GM19351 (cell line): ENCODE results near the gene FOXJ2.
"Not testable (repeated sequence)": the region's sequence is repeated elsewhere in the genome, so short reads cannot be mapped to it uniquely, and the experiment has no call there.

Source experiments
- ATAC-seq: cut with Tn5 transposase; IDR thresholded peaks from one replicate; pipeline ENCODE4 v1.9.1; 2021; ENCODE audit warnings: mild to moderate bottlenecking, moderate library complexity; ENCODE audit not compliant: unreplicated experiment

Gene FOXJ2

DNA sequence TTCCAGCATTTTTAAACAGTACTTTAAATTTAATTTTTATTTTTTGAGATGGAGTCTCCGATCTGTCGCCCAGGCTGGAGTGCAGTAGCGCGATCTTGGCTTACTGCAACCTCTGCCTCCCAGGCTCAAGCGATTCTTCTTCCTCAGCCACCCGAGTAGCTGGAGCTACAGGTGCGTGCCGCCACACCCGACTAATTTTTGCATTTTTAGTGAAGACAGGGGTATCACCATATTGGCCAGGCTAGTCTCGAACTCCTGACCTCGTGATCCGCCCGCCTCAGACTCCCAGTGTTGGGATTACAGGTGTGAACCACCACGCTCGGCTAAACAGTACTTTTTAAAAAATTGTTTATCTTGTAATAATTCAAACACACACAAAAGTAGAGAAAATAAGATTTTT, 4.2 kb upstream of the FOXJ2 start:
- ATAC-seq, result no peak

DNA sequence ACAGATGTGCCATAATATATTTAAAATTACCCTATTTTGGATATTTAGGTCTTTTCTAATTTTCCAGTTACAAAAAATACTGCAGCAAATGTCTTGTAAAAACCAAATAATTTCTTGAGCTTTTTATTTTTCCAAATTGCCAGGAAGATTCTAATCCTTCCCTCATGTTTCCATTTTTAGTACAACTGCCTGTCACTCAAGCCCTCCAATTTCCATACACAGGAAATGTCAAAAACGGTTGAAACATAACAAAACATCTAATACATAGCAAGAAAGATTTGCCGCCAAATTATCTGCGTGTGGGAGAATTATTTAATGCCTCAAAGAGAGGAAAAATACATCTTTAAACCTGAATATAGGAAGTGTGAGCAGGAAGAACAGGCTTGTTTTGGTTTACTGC, 2.3 kb upstream of the FOXJ2 start:
- ATAC-seq, result no peak

DNA sequence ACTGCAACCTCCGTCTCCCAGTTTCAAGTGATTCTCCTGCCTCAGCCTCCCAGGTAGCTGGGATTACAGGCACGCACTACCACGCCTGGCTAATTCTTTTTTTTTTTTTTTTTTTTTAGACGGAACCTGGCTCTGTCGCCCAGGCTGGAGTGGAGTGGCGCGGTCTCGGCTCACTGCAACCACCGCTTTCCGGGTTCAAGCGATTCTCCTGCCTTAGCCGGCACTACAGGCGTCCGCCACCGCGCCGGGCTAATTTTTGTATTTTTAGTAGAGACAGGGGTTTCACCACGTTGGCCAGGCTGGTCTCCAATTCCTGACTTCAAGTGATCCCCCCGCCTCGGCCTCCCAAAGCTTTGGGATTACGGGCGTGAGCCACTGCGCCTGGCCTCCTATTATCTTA, 1.5 kb upstream of the FOXJ2 start:
- not testable (repeated sequence) for ATAC-seq

DNA sequence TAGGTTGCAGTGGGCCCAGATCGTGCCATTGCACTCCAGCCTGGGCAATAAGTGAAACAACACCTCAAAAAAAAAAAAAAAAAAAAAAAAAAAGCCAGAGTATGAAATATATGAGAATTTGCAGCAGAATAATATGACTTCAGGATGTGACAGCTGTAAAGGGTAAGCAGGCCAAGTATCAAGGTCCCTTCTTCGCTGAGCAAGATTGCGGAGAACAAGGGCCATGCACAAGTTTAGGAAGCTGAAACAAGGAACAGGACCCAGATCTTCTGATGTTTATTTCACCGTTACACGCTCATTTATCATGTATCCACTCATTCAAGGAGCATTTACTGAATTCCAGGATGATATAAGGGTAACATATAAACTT, 659 bp upstream of the FOXJ2 start:
- no peak for ATAC-seq

DNA sequence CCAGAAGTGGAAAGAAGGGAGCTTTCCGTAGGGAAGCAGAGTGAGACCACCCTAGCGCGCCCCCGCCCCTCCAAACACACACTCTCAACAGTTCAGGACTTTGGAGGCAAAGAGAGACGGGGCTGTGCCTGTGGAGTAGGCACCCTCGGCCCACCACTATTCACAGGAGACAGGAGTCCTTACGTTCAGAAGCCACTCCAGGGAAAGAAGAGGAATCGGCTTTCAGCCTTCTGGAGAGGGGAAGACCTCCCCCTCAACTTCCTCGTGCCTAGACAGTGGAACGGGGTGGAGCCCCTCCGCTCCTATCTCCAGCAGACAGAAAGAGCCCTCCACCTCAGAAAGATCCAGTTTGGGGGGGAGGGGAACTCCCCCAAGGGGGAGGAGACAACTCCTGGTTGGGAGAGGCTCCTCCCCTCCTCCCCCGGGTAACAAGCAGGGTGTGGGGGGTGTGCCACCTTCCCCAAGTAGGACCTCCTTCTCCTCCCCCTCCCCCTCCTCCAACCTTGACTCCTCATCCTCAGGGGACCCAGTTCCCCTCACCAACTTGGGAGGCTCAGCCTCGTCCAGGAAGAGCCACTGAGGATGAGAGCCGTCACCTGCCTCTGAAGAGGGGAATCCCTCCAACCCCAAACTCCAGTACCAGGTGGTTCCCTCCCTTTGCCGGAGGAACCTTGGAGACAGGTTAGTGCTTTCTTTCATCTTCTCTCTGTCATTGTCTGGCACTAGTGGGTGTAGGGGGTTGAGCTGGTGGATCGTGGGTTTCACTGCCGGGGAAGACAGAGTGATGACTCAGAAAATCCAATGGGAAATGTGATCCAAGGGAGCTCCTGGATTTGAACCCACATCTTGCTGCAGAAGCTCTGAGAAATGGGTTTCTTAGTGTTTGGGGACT, 883 bp downstream of the FOXJ2 start:
- ATAC-seq, result peak; percentile 31

DNA sequence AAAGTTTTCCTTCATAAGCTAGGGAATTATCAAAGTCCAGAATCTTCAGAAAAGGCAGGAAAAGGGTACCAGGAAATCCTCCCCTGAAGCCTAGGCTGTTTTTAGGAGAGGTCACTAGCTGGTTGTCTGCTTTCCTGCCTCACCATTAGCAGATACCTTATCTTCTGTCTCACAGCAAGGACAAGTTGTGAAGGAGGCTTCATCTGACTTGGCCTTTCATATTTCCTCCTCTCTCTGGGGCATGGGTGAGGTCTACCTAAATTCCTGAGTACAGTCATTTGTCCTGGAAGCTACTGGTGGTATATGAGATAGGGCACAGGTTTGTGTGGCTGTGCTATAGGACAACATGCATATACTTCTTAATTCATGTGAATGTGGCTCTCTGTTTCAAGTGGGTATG, 2.3 kb downstream of the FOXJ2 start:
- no peak for ATAC-seq

DNA sequence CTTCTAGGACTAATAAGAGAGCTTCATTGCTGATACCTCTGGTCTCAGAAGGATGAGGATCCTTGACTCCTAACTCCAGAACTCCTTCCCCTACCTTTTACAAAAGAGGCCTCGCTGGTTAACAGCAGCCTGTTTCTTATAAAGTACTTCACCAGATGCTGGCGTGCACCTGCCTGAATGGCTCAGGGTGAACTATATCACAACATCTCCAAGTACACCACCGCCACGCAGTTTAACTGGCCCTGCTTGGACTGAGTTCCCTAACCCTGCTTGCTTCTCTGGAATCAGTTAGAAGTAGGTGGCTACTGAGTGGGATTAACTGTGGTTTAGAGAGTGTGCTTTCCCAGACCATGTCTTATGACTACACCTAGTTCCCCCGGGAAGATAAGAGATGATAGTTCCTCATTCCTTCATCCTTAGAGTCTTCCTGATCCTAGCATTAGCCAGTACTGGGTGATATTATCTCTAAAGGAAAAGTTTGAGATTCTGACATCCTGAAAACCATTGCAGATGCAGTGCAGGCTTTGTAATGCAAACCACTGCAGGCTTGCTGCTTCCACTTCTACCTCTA, 3.0 kb downstream of the FOXJ2 start:
- ATAC-seq, result no peak

DNA sequence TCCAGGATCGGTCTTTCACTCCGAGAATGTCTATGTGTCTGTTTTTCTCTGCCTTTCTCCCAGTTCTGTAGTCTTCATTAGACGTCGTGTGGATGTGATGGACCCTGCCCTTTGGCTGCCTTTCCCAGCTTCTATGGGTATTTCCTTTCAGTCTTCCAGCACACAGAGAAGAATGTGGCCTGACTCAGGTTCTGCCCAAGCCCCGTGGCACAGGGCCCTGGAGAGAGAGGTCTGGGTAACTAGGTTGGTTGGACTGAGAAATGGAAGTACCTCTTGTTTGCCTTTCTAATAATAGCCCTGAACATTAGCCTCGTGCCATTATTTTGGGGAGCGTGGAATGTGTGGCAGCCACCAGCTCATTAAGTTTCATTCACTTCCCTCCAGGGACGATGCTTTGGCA, 3.8 kb downstream of the FOXJ2 start:
- no peak for ATAC-seq

DNA sequence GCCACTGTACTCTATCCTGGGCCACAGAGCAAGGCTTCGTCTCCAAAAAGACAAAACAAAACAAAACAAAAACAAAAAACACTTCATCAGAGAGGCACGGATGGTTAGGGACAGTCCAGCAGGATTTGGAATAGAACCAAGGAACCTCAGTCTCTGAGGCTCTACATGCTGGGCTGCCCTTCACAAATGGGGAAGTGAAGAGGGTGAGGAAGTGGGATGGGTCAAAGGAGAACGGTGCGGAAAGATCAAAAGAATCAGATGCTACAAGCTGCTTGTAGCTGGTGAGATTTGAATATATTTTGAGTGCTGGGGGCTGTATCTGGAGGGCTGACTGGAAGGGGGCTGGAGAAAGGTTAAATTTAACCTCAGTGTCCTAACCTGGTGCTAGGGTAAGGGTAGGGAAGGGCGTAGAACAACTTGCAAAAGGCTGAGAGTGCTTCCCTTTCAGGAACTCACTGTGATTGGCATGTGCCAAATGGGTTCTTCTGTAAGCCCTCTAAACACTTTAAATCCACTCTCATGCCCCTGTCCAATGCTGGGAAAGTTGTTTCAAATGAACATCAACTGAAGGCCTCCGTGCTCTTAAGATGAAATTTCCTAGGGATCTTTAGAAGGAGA, 4.6 kb downstream of the FOXJ2 start:
- ATAC-seq, result no peak

DNA sequence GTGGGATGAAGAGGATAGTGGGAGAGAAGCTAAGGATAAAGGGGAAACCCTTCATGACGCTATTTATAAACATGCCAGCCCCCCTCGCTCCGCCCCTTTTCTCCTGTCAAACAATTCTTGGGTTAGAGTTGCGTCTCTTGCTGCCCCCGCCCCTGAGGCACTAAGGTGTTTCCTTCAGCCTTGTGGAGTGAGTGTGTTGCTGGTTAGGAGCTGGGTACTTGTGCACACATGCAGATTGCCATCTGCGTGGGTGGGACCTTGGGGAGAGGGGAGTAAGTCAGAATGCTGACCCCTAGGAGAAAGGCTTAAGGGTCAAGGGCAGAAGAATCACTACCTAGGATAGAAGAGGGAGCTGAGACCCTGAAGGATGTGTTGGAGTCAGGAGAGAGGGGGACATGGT, 5.4 kb downstream of the FOXJ2 start:
- ATAC-seq, result no peak

DNA sequence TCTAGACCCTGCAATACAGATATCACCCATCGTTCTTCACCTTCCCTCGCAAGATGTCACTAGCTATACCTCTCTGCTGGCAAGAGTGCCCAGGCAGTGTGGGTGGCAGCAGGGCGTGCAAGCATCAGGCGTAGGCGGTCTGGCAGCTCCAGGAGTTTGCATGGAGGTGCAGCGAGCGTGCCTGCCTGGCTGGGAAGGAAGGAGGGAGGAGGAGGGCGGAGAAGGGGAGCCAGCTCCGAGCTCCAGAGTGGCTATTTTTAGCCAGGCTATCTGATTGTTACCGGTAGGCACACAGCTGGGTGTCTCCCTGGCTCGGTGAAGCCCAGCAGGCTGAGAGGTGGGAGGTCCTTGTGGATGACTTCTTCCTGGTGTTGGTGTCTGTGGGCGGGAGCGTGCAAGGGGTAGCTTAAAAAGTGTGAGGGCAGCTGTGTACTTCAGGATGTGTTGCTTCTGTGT, 6.2 kb downstream of the FOXJ2 start:
- ATAC-seq, result no peak

DNA sequence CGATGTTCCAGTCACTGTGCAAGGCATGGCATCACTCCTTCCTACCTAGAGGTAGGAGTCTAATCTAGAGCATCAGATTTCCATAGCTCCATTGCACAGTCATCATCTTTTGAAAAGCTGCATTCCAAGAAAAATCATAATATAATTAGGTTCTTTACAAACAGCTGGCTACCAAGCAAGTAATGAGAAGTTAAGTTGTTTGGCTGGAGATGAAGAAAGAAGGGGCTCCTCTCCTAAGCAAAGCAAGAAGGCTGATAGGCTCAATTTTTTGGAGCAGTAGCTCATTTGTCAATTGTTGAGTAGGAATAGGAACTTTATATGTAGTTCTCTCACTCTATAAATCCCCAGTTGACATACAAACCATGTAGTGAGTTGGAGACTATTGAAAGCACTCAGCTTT, 8.3 kb downstream of the FOXJ2 start:
- no peak for ATAC-seq

DNA sequence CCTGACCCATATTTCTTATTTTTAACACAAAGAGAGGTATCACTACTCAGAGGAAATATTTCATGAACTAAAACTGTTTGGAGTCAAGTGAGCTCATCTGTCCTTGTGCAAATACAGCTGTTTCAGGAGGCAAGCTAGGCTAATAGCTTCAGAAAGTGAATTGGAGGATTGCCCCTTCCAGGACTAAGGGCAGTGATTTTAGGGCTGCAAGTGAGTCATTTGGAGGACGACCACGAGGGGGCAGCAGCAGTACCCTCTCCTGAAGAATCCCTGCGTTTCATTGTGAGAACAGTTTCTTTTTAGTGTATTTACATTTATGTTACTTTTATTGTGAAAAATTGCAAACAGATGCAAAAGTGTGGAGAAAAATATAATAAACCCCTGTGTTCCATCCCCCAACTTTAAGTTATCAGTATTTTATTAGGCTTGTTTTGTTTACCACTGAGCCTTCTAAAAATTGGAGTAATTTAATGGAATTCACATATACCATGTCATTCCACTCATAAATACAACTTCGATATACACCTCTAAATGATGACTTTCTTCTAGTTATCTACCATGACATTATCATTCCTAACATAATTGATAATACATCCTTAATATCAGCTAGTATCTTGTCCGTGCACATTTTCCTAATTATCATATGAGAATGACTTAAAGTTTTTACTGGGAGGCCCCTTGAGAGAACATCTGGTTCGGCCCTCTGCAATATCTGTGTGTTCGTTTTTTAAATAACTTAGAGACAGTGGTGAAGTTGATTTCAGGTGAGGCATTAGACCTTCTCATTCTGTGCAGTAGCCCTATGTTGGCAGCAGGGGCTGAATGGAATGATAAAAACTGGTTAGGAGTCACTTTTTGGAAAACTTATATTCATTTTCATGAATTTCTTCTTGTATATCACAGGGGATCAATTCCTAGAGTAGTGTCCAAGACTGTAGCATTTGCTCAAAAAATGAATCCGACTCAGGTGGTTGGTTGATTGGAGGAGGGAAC, 13.7 kb downstream of the FOXJ2 start:
- ATAC-seq, result no peak

DNA sequence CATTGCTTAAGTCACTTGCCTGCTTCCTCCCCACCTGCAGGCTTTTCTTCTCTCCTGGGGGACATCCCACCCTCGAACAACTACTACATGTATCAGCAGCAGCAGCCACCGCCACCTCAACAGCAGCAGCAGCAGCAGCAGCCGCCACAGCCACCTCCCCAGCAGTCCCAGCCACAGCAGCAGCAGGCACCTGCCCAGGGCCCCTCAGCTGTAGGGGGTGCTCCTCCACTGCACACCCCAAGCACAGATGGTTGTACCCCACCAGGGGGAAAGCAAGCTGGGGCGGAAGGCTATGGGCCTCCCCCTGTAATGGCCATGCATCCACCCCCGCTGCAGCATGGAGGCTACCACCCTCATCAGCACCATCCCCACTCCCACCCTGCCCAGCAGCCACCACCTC, 15.3 kb downstream of the FOXJ2 start:
- ATAC-seq, result no peak

DNA sequence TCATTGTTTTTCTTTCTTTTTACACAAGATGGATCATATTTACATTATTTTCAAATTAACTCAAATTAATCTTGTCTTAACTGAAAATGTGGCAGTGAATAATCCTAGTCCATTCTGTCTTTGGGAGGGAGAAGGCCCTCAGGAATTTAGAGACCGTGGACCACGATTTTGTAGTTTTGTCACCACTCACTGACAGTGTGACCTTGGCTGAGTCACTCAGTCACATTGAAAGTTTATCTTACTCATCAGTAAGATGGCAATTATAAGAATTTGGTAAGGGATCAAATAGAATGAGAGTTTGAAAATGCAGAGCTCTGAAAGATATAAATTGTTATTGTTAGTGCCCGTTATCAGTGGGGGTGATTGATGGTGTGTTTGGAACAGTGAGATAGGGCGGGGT, 16.4 kb downstream of the FOXJ2 start:
- ATAC-seq, result no peak

DNA sequence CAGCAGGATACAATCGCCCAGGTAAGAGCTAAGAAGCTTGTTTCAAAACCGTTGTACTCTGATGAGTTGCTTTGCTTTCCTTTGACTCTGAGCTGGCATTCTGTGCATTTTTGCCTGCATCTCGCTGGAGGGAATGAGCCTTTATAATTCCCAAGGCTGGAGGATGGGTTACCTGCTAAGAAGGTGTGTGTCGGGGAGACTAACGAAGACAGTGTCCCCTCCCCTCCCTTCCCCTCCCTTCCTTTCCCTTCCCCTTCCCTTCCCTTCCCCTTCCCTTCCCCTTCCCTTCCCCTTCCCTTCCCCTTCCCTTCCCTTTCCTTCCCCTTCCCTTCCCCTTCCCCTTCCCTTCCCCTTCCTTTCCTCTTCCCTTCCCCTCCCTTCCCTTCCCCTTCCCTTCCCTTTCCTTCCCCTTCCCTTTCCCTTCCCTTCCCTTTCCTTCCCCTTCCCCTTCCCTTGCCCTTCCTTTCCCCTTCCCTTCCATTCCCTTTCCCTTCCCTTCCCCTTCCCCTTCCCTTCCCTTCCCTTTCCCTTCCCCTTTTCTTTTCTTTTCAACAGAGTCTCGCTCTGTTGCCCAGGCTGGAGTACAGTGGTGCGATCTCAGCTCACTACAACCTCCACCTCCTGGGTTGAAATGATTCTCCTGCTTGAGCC, 18.2 kb downstream of the FOXJ2 start:
- ATAC-seq, result no peak

DNA sequence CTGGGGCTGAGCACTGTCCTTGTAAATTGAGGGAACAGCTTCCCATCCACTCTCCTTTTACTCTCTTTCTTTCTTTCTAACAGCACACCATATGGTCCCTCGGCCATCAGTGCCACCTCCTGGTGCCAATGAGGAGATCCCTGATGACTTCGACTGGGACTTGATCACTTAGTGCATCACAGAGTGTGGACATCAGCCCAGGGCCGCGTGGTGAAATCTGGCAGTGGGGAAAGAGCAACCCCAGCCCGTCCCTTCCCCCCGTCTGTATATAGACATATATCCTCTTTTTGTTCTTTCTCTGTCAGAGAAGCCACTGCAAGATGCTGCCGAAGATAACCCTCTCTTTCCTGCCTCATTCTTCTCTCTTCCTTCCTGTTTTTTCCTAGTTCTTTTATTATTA, 20.2 kb downstream of the FOXJ2 start:
- no peak for ATAC-seq

DNA sequence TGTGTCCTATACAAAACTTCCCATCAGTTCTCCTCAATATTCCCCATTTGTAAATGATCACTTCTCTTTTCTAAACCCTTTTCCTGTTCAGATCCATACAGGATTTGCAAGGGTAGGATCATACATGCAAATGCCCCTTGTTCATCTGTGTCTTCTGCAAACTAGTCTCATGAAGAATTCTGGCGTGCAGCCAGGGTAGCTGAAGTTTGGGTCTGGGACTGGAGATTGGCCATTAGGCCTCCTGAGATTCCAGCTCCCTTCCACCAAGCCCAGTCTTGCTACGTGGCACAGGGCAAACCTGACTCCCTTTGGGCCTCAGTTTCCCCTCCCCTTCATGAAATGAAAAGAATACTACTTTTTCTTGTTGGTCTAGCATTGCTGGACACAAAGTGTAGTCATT, 22.3 kb downstream of the FOXJ2 start:
- ATAC-seq, result no peak

DNA sequence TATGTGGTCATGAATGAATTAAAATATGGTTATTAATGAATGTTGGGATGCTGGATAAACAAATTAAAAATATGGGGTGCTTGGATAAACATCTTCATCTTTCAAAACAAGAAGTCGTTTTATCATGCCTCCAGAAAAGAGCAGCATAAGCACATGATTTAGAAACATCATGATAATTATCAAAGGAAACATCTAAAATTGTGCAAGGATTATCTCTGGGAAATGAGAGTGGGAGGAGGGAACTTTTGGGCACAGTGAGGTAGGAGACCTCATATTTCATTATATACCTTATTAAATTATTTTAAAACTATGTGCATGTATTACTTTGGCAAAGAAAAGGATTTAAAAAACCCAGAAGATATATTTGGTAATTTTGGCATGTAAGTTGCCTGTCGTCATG, 24.8 kb downstream of the FOXJ2 start:
- ATAC-seq, result no peak

DNA sequence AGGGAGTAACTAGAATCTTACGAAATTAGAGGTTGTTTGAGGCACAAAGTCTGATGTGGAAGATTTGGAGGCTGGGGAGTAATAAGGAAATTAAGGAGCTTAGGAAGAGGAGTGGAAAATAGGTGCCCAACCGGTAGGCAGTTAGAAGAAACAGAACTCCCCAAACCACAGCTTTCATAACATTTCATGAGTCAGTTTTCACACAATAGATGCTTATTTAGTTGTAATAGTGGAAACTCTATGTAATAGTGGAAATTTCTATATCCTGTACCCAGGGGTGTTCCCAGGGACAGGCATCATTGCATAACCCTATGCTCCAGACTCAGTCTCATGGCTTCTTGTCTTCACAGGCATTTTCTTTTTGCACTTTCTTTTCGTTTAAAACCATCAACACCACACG, 25.3 kb downstream of the FOXJ2 start:
- ATAC-seq, result no peak

DNA sequence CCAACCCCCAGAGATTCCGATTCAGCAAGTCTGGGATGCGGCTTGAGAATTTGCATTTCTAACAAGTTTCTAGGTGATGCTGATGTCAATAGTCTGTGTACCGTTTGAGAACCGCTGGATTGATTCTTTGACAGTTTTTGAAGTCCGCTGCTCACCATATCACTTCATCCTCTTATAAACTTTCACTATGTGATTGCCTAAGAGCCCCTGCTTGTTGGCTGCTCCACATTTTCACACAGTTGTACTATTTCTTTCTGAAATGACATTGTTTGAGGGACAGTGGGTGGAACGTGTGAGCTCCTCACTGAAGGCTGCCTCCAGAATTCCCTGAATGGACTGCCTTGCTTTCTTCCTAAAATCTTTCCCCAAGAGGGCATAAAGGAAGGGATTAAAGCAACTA, 26.0 kb downstream of the FOXJ2 start:
- ATAC-seq, result no peak
